Smooth muscle cell (in vitro differentiated cells): Measurements from ENCODE around the gene PLCB4. TPM values are rescaled to one million over a fixed set of nuclear protein-coding genes. Genes with fewer than 3 reads are reported as not detected.
A peak's percentile ranks its signal among the peaks of the same experiment; 100 is the strongest.

Experiments
- DNase-seq: peaks from one replicate; lab custom pipeline; 2025; ENCODE audit not compliant: unreplicated experiment; lab: John Stamatoyannopoulos, UW
- H2AFZ ChIP-seq: fragments of 200-600 bp; sonication (generic); 2 replicates; pipeline ENCODE4 v1.6.0; 2016; ENCODE audit warnings: antibody characterized with exemption, low read depth, mild to moderate bottlenecking
- H3F3A ChIP-seq: fragments of 200-600 bp; sonication (generic); 2 replicates; pipeline ENCODE4 v1.6.0; 2017; ENCODE audit warnings: antibody characterized with exemption, low read depth
- H3K27ac ChIP-seq: fragments of 200-600 bp; sonication (generic); 2 replicates; pipeline ENCODE4 v1.5.1; 2016; ENCODE audit warnings: low read depth, mild to moderate bottlenecking
- H3K27me3 ChIP-seq: fragments of 200-600 bp; sonication (generic); 2 replicates; pipeline ENCODE4 v1.6.1; 2016; ENCODE audit warnings: low read depth, mild to moderate bottlenecking
- H3K36me3 ChIP-seq: fragments of 200-600 bp; sonication (generic); 2 replicates; pipeline ENCODE4 v1.5.1; 2016; ENCODE audit warnings: low read depth
- H3K4me1 ChIP-seq: fragments of 200-600 bp; sonication (generic); 2 replicates; pipeline ENCODE4 v1.5.1; 2016; ENCODE audit warnings: low read depth
- H3K4me2 ChIP-seq: fragments of 200-600 bp; sonication (generic); 2 replicates; pipeline ENCODE4 v1.6.0; 2016; ENCODE audit warnings: mild to moderate bottlenecking
- H3K4me3 ChIP-seq: fragments of 200-600 bp; sonication (generic); 2 replicates; pipeline ENCODE4 v1.5.1; 2016; ENCODE audit warnings: mild to moderate bottlenecking
- H3K79me2 ChIP-seq: fragments of 200-600 bp; sonication (generic); 2 replicates; pipeline ENCODE4 v1.6.0; 2016; ENCODE audit warnings: low read depth, mild to moderate bottlenecking
- H3K9ac ChIP-seq: fragments of 200-600 bp; sonication (generic); 2 replicates; pipeline ENCODE4 v1.6.0; 2016; ENCODE audit warnings: low read depth
- H3K9me3 ChIP-seq: fragments of 200-600 bp; sonication (generic); replicated peaks from 2 replicates; pipeline ENCODE4 v1.5.1; 2016; ENCODE audit warnings: low read depth
- H4K20me1 ChIP-seq: fragments of 200-600 bp; sonication (generic); 2 replicates; pipeline ENCODE4 v1.6.0; 2016; ENCODE audit warnings: low read depth
- CTCF ChIP-seq: fragments of 200-600 bp; sonication (generic); IDR thresholded peaks from 2 replicates; pipeline ENCODE4 v1.5.1; 2017; ENCODE audit warnings: borderline replicate concordance, mild to moderate bottlenecking, antibody characterized with exemption; ENCODE audit not compliant: insufficient read depth, poor library complexity, severe bottlenecking
- WGBS: methylation state at CpG from one replicate; pipeline ENCODE4 v1.1.7; 2016; ENCODE audit warnings: low lambda C conversion rate; 5-methylcytosine and 5-hydroxymethylcytosine counted together
- polyA plus RNA-seq: library from polyadenylated mRNA; unstranded; fragments of >200 nt; fragmentation: Nextera tagmentation; extraction: Ambion mirVana; gene quantifications from 2 replicates; pipeline ENCODE4 v1.2.1, GENCODE V29; 2016
- total RNA-seq: library from RNA; depleted of rRNA; stranded (reverse); fragments of >200 nt; gene quantifications from 2 replicates; pipeline ENCODE4 v1.2.3, GENCODE V29; 2014

Gene PLCB4
- total and polyA plus RNA-seq, 2 experiments from 2014 or later, result 3.0 to 5.3 TPM

GRCh38 chr20:9022376-9022775 lies 46.5 kb upstream of the PLCB4 start:
- Histone ChIP-seq H2AFZ (no peak overlapping the region), H3K9me3 (no peaks in the 10 kb centered on the region), H3K4me2 (no peak overlapping the region), H3K79me2 (no peaks in the 10 kb centered on the region), H3K4me1 (peaks cover 3% of the 10 kb centered on the region), H3F3A (no peaks in the 10 kb centered on the region), H3K27me3 (no peaks in the 10 kb centered on the region), H3K4me3 (no peak overlapping the region), H4K20me1 (no peaks in the 10 kb centered on the region), H3K36me3 (no peaks in the 10 kb centered on the region), H3K9ac (no peak overlapping the region), H3K27ac (no peak overlapping the region)
- 86% methylated on average over 2 of the region's 2 CpGs for WGBS
- no peak for TF ChIP-seq CTCF
- DNase-seq, result no peak

GRCh38 chr20:9024606-9025005 lies 44.3 kb upstream of the PLCB4 start:
- Histone ChIP-seq H4K20me1 (no peaks in the 10 kb centered on the region), H3K27ac (no peak overlapping the region), H3K4me1 (peaks cover 3% of the 10 kb centered on the region), H3K27me3 (no peaks in the 10 kb centered on the region), H3K4me3 (no peak overlapping the region), H3F3A (no peaks in the 10 kb centered on the region), H2AFZ (no peak overlapping the region), H3K79me2 (no peaks in the 10 kb centered on the region), H3K9me3 (no peaks in the 10 kb centered on the region), H3K36me3 (no peaks in the 10 kb centered on the region), H3K4me2 (no peak overlapping the region), H3K9ac (no peak overlapping the region)
- 99% methylated on average over 4 of the region's 4 CpGs for WGBS
- TF ChIP-seq CTCF, result no peak
- DNase-seq, result no peak

GRCh38 chr20:9025011-9025410 lies 43.9 kb upstream of the PLCB4 start:
- Histone ChIP-seq H3K9me3 (no peaks in the 10 kb centered on the region), H3K9ac (no peak overlapping the region), H3K4me1 (peaks cover 3% of the 10 kb centered on the region), H3K4me3 (no peak overlapping the region), H4K20me1 (no peaks in the 10 kb centered on the region), H3K27ac (no peak overlapping the region), H3K27me3 (no peaks in the 10 kb centered on the region), H2AFZ (no peak overlapping the region), H3K79me2 (no peaks in the 10 kb centered on the region), H3K4me2 (no peak overlapping the region), H3K36me3 (no peaks in the 10 kb centered on the region), H3F3A (no peaks in the 10 kb centered on the region)
- no peak for TF ChIP-seq CTCF
- 98% methylated on average over 5 of the region's 5 CpGs for WGBS
- no peak for DNase-seq

GRCh38 chr20:9025643-9026042 lies 43.2 kb upstream of the PLCB4 start:
- Histone ChIP-seq H3F3A (no peaks in the 10 kb centered on the region), H3K9ac (no peak overlapping the region), H2AFZ (peak overlapping the region; percentile 75), H3K36me3 (no peaks in the 10 kb centered on the region), H3K4me2 (no peak overlapping the region), H3K27ac (no peak overlapping the region), H4K20me1 (no peaks in the 10 kb centered on the region), H3K4me1 (peaks cover 3% of the 10 kb centered on the region), H3K27me3 (no peaks in the 10 kb centered on the region), H3K9me3 (no peaks in the 10 kb centered on the region), H3K79me2 (no peaks in the 10 kb centered on the region), H3K4me3 (no peak overlapping the region)
- WGBS, result 53% methylated on average over 4 of the region's 4 CpGs
- no peak for DNase-seq
- no peak for TF ChIP-seq CTCF
